ENCODE results near the gene SNN.

DNA sequence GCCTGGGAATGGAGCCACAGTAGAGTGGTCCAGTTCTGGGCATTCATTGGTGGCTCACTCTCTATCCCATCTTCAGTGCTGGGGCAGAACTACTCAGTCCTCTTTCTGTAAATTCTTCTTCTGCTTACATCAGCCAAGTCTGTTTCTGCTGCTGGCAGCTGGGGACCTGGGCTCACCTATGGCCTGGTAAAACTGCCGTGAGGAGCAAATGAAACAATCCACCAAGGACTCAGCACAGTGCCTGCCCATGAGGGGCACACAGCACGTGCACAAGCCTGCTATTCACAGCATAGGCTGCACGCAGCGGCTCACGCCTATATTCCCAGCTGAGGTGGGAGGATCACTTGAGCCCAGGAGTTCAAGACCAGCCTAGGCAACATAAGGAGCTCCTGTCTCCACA, 30.9 kb upstream of the SNN start:
- no peak for TF ChIP-seq CTCF (conservative IDR thresholded peaks at IDR 0.05)
- no peak for TF ChIP-seq EZH2 (IDR thresholded peaks at IDR 0.05; ENCODE audit: low read depth)
